Dermis microvascular lymphatic vessel endothelial cell (primary cell): Measurements from ENCODE around the gene DOK1. TPM values are rescaled to one million over a fixed set of nuclear protein-coding genes. Genes with fewer than 3 reads are reported as not detected.
"Not testable (repeated sequence)": the region's sequence is repeated elsewhere in the genome, so short reads cannot be mapped to it uniquely, and the experiment has no call there.

Experiments used
- DNase-seq, 2 donors: peaks; one replicate each; pipeline versions ENCODE4 v3.0.0 to v3.0.0-alpha.2; 2010; ENCODE audit warnings: low read depth in 2 of 2
- total RNA-seq: library from RNA; depleted of rRNA; stranded (reverse); fragments of >200 nt; gene quantifications from 2 replicates; pipeline ENCODE4 v1.2.1, GENCODE V29; 2014

Gene DOK1
- total RNA-seq, 1 donor from 2014 or later, result 20.9 TPM

DNA sequence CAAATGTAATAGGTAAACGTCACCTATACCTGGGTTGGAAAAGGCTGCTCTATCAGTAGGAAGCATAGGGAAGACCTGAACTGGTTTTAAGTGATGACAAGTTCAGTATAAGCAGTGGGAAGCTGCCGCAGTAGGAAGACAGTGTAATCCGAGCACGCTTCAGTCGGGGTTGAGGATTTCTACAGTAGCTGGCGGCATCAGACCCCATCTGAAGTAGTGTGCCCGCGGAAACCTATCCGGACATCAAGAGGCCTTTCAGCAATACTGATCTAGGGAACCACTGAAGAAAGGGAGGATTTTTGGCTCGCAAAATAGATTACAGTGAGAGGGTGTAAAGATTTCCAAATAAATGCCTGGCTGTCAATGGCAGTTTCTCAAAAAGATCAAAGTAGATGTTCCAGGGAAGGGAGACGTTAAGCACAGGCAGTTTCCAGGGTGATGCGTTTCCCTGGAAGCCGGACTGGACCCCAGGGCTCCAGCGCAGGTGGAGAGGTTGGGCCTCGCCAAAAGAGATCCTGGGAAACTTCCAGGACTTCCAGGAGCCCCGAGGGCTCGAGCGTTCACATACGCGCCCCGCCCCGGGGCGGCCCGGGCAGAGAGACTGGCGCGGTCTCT is 6.1 kb upstream of the DOK1 start:
- DNase-seq, result no peak

DNA sequence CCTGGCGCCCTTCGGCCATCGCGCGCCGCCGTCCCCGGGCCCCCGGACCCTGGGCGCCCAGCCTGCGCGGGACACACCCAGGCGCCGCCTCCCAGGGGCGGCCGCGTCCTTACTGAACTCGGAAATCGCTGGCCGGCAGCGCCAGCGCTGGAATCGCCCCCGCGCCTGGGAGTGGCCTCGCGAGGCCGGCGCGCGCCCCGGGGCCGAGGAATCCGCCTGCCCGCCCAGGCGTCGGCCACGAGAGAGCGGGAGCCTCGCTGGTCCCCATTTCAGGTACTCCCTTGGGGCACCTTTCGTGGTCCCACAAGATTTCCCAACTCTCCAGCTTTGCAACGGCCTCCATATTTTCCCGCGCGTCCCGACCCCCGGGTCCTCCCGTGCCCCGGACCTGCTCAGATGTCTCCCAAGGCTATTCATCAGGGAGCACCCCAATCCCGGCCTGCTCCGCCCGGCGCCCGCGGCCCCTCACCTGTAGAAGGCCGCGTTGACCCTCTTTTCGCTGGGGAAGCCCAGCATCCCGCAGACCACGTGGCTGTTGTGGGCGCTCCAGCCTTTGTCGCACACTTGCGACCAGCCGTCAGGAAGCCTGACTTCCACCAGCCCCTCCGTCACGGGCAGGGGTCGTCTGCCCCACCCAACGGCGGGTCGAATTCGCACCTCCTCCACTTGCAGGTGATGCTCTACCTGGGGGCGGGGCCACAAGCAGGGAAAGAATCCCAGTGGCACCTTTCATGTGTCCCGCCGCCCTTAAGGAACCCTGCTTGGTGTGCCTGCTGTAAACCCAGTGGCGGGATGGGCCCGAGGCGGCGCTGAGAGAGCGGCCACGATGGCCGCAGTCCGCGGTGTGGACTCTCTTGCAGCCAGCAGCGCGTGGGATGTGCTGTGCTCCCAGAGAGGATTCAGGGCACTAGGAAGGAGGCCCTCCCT is 5.4 kb upstream of the DOK1 start:
- peak in 1 of 2 donors; percentile 53 for DNase-seq

DNA sequence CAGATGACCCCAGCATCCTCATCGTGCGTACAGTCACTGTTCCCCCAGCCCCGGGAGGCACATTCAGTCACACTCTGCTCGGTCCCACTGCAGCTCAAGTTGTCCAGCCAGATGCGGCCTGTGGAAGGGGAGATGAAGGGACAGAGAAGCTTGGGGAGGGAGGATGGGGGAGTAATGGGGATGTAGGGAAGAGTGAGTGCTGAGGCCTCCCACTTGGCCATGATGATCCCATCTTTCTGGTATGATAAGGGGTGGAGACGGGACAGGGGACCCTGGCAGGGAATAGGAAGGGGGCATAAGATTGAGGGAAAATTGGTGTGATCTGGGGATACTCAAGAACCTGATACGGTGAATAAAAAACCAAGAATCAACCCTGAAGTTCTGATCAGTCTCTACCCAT is 4.3 kb upstream of the DOK1 start:
- DNase-seq, result no peak

DNA sequence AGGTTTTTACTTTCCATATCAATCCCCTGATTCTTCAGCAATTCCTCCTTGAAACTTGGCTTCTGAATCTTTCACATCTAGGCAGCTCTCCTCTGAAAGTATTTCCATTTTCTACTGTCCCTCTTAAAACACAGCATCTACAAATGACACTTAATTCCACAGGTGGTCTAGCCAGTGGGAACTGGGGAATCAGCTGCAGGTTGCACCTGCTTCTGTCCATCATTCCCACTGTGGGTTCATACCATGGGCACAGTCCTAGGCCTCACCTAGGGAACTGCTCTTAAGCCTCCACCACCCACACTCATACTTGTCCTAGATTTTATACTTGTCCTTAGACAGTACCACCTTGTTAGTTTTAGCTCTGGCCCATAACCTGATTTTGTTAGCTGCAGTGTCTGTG is 3.0 kb upstream of the DOK1 start:
- no peak for DNase-seq

DNA sequence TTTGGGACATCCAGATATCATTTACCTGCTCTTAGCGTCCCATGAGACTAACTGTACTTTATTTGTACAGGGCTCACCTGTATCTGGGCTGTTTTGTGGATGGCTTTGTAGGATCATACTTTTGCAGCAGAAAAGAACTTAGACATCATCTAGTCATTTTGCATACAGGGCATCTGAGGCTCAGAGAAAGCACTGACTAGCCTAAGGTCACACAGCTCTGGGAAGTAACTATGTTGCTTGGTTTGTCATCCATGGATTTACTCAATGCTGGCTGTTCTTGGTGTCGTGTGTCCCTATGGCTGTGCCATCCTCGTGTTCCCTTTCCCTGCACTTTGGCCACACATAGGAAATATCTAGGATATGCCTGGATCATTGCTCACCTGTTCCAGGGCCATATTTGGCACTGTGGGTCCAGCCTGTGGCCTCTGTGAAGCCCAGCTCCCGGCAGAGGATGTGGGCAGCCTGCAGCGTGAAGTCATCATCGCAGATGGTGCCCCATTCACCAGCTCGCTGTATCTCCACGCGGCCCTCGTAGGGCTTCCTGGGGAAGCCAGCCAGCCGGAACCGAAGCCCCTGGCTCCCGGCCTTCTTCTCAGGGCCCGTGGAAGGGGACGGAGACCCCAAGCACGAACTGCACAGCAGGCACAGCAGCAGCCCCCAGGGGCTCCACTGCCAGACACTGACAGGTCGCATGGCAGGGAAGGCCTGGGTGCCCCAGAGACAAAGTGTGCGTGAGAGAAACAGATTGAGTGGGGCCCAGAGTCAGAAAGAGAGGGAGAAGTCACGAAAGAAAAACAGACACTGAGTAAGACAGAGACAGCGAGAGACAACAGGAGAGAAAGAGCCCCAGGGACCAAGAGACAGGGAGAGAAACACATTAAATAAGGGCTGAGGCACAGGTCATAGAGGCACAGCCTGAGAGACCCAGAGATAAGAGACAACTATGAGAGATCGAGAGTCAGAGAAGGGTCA is 2.3 kb upstream of the DOK1 start:
- DNase-seq, result no peak

DNA sequence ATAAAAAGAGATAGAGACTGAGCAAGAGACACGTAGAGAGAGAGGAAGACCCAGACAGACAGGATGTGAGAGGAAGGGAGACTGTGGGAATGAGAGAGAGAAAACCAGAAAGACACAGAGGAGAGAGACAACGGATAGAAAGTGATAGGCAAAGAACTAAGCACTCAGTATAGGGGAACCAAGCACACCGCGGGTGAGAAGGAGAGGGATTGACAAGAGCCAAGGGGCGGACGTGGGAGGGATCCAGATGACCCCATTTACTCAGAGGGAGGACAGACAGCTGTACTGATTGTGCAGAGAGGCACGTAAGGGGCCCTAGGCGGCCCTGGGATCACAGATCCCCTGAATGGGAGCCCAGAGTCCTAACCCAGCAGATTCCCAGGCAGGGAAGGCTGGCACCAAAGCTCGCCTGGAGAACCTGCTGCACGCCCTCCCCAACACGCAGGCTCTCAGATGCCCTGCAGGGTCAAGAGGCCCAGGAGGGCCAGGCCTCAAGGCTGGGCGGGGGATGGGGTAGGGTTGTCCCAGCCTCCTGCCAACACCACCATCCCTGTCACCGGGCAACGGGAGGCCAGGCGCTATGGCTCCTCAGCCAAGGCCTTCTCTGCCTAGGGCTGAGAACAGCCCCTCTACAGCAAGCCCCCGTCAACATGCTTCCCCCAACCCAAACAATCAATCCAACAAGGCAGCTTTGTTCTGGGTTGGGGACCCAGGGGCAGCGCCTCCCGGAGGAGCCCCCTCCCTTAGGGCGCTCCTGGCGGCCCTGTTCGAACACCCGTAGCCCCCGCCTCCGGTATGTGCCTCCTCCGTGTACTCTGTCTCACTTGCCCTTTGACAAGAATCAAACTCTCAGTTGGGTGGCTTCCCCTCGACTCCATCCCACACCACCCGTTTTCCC is 1.4 kb upstream of the DOK1 start:
- no peak for DNase-seq

DNA sequence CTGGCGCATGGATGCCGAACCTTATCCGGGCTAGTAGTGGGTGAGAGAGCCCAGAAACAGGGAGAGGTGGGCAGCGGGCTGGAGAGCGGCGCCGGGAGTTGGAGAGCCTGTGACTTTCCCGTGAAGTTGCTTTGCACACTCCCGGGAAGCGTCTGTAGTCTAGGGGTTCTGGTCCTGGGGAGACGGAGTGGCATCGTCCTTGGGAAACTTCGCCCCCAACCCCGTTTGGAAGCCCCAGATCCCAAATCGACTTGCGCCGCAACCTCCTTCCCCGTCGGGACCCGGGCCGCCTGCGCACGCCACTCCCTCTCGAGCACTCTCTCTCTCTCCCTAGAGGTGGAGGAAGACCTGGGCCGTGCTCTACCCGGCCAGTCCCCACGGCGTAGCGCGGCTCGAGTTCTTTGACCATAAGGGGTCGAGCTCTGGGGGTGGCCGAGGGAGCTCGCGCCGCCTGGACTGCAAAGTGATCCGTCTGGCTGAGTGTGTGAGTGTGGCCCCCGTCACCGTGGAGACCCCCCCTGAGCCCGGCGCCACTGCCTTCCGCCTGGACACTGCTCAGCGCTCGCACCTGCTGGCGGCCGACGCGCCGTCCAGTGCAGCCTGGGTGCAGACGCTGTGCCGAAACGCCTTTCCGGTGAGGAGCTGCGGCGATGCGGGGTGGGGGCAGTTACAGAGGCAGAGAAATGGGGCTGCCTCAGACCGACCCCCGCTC is 456 bp downstream of the DOK1 start:
- peak in 1 of 2 donors; percentile 41 for DNase-seq

DNA sequence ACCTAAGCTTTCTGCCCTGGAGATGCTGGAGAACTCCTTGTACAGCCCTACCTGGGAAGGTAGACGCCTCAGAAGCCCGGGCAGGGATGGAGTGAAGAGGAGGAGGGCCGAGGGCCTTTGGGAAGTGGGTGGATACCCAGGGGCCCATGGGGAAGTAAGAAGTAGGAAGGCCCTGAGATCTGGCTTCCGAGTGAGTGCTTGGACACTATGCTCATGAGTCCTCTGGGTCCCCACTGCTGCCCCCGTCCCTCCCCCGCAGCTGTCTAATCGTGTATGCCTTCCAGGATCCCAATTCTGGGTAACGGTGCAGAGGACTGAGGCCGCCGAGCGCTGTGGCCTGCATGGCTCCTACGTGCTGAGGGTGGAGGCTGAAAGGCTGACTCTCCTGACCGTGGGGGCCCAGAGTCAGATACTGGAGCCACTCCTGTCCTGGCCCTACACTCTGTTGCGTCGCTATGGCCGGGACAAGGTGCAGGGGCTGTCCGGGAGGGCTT is 1.1 kb downstream of the DOK1 start:
- no peak for DNase-seq

DNA sequence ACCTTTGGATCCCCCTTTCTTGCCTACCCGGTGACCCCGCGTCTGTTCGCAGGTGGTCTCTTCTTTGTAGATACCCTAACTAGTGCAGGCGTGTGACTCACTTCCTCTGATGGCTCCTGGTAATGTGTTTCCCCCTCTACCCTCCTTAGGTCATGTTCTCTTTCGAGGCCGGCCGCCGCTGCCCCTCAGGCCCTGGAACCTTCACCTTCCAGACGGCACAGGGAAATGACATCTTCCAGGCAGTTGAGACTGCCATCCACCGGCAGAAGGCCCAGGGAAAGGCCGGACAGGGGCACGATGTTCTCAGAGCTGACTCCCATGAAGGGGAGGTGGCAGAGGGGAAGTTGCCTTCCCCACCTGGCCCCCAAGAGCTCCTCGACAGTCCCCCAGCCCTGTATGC is 1.6 kb downstream of the DOK1 start:
- DNase-seq, result no peak

DNA sequence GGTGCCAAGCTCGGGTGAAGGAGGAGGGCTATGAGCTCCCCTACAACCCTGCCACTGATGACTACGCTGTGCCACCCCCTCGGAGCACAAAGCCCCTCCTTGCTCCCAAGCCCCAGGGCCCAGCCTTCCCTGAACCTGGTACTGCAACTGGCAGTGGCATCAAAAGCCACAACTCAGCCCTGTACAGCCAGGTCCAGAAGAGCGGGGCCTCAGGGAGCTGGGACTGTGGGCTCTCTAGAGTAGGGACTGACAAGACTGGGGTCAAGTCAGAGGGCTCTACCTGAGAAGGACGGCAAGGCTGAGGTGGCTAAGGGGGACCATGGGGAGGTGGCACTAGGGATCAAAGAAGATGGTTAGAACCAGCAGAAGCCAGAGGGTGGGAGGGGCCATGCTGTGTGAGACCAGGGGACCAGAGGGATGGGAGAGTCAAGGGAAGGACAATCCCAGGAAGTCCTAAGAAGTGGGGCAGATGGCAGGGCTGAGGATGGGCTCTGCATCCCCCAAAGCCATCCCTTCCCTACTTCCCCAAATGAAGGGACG is 2.4 kb downstream of the DOK1 start:
- DNase-seq, result no peak

DNA sequence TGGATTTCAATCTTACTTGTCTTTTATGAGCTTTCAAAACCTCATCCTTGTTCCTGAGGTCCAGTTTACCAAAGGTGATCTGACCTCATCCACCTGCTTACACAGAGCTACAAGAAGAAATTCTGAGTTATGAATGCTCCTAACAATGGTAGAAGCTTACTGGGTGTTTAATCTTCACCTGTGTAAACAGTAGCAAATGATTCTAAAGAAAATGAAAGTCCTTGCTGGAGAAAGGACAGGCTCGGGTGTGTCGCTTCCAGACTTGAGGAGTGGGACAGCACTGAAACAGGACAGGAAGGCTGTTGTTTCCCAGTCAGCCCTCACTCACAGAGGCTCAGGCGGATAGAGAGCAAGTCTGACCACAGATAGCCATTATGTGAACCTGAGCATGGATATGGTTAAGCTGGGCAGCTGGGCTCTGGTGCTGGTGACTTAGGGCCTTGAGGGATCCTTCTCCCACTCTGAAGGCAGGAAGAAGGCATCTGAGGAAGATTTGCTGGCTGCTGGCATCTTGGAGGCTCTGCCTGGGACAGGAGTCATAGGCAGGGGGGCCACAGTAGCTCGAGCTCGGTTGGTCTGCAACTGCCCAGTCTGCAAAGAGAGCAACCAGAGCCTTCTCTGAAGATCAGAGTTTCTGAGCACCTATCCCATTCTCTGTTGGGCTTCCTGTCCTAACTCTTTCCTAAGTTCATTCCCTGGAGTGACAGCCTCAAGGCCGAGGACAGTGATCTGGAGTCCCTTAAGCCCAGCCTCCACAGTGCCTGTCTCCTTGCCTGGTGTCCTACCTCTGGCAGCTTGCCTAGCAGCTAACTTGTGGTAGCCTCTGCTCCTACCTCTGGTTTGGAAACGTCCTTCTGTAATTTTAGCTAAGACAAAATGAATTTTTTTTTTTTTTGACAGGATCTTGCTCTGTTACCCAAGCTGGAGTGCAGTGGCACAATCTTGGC is 4.0 kb downstream of the DOK1 start:
- no peak for DNase-seq

DNA sequence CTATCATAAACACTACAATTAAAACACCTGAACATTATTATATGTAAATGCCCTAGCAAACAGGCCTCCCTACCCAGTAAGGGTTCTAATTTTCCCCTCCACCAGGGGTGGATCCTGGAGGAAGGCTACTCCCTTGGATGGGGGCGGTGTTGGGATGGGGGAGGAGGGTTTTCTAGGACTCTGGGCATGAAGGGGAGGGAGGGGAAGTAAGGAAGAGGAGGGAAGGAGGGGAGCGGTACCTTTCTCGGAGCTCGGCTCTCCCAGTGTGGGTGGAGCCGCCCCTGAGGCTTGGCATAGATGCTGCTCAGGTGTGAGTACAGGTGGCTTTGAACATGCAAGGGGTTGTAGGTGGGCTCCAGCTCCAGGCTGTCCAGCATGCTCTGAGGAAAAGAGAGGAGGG is 5.4 kb downstream of the DOK1 start:
- no peak for DNase-seq

DNA sequence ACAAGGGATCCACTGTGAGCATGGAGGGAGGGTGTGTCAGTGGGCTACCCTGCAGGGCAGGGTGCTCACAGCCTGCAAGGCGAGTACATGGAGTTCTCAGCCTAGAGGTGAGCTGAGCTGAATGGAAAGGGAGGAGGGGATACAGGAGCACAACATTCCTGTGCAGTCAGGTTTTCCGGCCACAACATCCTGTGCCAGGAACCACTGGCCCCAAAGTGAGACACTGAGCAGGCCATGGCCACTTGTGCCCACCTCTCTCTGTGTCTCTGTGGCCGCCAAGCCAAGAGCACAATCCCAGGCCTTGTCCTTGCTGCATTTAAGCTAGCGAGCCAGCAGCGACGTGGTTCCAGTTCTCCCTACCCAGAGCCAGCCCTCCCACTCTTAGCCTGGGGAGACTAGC is 6.1 kb downstream of the DOK1 start:
- no peak for DNase-seq

DNA sequence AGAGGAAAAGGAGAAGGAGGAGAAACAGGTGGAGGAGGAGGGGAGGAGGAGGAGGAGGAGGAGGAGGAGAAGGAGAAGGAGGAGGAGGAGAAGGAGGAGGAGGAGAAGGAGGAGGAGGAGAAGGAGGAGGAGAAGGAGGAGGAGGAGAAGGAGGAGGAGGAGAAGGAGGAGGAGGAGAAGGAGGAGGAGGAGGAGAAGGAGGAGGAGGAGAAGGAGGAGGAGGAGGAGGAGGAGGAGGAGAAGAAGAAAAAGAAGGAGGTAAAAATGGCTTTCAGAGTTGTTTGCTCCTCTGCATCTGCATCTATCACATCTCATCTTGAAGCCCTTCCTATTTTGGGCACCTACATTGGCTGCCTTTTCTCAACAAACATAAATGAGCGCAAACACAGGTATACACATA is 6.5 kb downstream of the DOK1 start:
- DNase-seq, result not testable (repeated sequence)

DNA sequence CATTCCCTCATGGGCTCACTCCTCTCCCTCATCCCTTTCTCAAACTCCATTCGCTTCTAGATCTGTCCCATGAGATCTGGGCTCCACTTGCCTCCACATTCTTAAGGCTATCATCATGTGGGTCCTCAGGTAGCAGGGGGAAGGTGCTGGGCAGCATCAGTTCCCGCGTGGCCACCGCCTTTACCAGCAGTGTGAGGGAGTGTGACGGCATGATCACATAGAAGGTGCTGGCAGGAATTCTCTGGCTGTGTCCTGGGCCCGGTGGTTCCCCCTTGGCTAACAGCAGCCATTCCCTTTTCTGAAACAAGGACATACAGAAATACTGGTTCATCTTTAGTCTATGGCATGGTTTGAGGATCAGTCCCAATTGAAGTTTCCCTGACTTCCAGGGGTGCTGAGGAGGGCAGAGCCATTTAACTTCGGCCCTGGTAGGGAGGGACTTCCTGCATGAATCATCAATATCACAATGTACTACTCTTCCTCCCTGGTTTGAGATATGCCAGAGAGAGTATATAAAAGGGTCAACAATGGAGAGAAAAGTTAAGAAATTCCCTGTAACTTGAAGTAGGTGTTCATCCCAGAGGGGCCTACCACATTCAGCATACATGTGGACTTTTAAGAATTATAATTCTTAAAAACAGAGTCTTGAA is 7.7 kb downstream of the DOK1 start:
- DNase-seq, result no peak

DNA sequence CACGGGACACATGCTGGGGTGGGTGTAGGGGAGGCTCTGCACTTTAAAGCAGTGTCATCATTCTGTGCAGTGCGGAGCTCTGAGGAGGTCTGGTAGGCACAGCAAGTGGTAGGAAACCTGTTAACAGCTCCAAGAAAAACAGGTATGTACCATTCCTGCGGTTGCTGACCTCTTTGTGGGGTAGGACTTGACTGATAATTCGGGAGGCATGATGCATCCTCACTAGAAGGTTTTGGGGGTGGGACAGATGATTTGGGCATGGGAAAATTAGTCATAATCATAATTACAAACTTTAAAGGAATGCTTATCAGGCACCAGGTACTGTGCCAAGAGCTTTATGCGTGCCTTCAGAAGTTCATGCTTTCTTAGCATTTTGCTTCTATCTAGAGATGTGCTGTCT is 9.7 kb downstream of the DOK1 start:
- DNase-seq, result no peak

DNA sequence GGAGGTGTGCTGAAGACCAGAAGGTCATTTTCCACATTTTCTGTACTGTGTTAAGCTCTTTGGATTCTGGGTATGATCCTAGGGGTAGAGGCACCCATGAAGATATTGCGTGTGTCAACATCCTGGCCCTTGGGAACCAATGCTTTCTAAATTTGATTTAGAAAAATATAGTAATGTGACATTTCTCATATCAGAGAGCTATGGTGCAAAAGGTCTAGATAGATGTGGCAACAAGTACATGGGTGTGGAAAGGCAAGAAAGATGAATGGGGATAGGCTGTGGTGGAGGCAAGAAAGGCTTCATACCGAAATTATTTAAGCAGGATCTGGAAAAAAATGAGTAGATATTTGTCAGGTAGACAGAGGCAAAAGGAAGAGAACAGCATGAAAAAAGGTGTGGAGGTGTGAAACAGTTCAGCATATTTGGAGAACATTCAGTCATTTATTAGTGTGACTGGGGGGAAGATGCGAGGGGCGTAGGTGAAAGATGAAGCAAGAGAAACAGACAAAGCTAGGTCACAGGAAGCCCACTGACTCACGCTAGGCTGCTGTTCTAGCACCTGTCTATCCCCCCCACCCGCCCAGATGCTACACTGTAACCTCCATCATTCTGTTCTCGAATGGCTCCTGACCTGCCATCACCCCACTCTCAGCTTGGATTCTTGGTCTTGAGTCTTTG is 11.7 kb downstream of the DOK1 start:
- DNase-seq, result no peak

DNA sequence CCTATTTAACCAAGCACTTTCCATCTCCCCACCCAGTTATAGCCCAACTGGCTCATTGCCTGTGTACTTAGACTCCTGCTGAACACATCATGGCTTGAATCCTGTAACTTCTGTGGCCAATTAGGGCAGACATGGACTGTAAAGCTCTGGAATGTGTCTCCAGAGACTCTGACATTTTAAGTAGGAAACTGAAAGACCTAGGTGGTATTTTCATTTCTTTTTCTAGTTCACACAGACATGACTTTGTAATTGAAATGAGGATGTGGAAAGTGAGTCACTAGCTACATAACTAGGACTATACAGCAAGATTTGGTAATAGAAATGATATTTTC is 12.2 kb downstream of the DOK1 start:
- no peak for DNase-seq
